Astrocyte (in vitro differentiated cells and primary cell): Measurements from ENCODE around the gene GPS2. TPM values are rescaled to one million over a fixed set of nuclear protein-coding genes. Genes with fewer than 3 reads are reported as not detected.

ENCODE experiments used
- DNase-seq: peaks from one replicate; pipeline ENCODE4 v3.0.0-alpha.2; 2010; ENCODE audit warnings: low read depth
- FAIRE-seq: peaks from 2 replicates; lab custom pipeline; 2011; peaks lifted over from hg19 to GRCh38; lab: Jason Lieb, UNC
- H2AFZ ChIP-seq: 2 replicates; pipeline ENCODE4 v1.6.0; 2012; ENCODE audit warnings: low read depth, low read length, inconsistent platforms
- H3K27ac ChIP-seq: 2 replicates; pipeline ENCODE4 v1.5.1; 2011; ENCODE audit warnings: low read depth, low read length, inconsistent platforms
- H3K27me3 ChIP-seq: 2 replicates; pipeline ENCODE4 v1.6.0; 2011; ENCODE audit warnings: low read length, inconsistent platforms; ENCODE audit not compliant: insufficient read depth
- H3K36me3 ChIP-seq: 2 replicates; pipeline ENCODE4 v1.5.1; 2011; ENCODE audit warnings: low read length, inconsistent platforms; ENCODE audit not compliant: insufficient read depth
- H3K4me1 ChIP-seq: 2 replicates; pipeline ENCODE4 v1.5.1; 2011; ENCODE audit warnings: low read length, inconsistent platforms; ENCODE audit not compliant: insufficient read depth
- H3K4me2 ChIP-seq: 2 replicates; pipeline ENCODE4 v1.6.0; 2012; ENCODE audit warnings: low read length, inconsistent platforms
- H3K4me3 ChIP-seq: 2 replicates; pipeline ENCODE4 v1.5.1; 2011; ENCODE audit warnings: low read depth, mild to moderate bottlenecking, low read length, inconsistent platforms; ENCODE audit not compliant: insufficient read depth
- H3K79me2 ChIP-seq: 2 replicates; pipeline ENCODE4 v1.6.0; 2012; ENCODE audit warnings: mild to moderate bottlenecking, low read length, inconsistent platforms; ENCODE audit not compliant: insufficient read depth
- H3K9ac ChIP-seq: 2 replicates; pipeline ENCODE4 v1.6.0; 2012; ENCODE audit warnings: mild to moderate bottlenecking, low read length, inconsistent platforms
- H3K9me3 ChIP-seq: 2 replicates; pipeline ENCODE4 v1.5.1; 2012; ENCODE audit warnings: low read depth, mild to moderate bottlenecking, low read length, inconsistent platforms; ENCODE audit not compliant: insufficient read depth
- H4K20me1 ChIP-seq: 2 replicates; pipeline ENCODE4 v1.6.0; 2012; ENCODE audit warnings: low read length, inconsistent platforms; ENCODE audit not compliant: insufficient read depth
- H3K27ac Mint-ChIP-seq: one replicate; pipeline ENCODE4 v1.8.0; 2021; ENCODE audit warnings: mild to moderate bottlenecking, mixed read lengths; ENCODE audit not compliant: unreplicated experiment
- H3K27me3 Mint-ChIP-seq: one replicate; pipeline ENCODE4 v1.8.0; 2021; ENCODE audit warnings: low read depth, mixed read lengths; ENCODE audit not compliant: unreplicated experiment
- H3K36me3 Mint-ChIP-seq: one replicate; pipeline ENCODE4 v1.8.0; 2021; ENCODE audit warnings: low read depth, mixed read lengths; ENCODE audit not compliant: unreplicated experiment
- H3K4me1 Mint-ChIP-seq: one replicate; pipeline ENCODE4 v1.8.0; 2021; ENCODE audit warnings: low read depth, mixed read lengths; ENCODE audit not compliant: unreplicated experiment
- H3K4me3 Mint-ChIP-seq: one replicate; pipeline ENCODE4 v1.8.0; 2021; ENCODE audit warnings: mild to moderate bottlenecking, moderate library complexity, mixed read lengths; ENCODE audit not compliant: unreplicated experiment
- H3K9me3 Mint-ChIP-seq: one replicate; pipeline ENCODE4 v1.8.0; 2021; ENCODE audit warnings: mild to moderate bottlenecking, mixed read lengths; ENCODE audit not compliant: unreplicated experiment
- EZH2 ChIP-seq: IDR thresholded peaks from 2 replicates; pipeline ENCODE4 v1.6.1; 2012; ENCODE audit warnings: mild to moderate bottlenecking, low read length, inconsistent platforms; ENCODE audit not compliant: insufficient read depth
- total RNA-seq: library from RNA; stranded (reverse); gene quantifications from 2 replicates; pipeline ENCODE4 v1.2.1, GENCODE V29; 2021
- TF ChIP-seq, protein P1 (sequence below): IDR thresholded peaks from 2 replicates; pipeline ENCODE4 v1.5.1; 2011; ENCODE audit warnings: low read depth, mild to moderate bottlenecking, inconsistent platforms, low read length, moderate library complexity; ENCODE audit not compliant: insufficient read depth

GPS2 gene
- total RNA-seq, 1 donor from 2014 or later, result 49.8 TPM

DNA sequence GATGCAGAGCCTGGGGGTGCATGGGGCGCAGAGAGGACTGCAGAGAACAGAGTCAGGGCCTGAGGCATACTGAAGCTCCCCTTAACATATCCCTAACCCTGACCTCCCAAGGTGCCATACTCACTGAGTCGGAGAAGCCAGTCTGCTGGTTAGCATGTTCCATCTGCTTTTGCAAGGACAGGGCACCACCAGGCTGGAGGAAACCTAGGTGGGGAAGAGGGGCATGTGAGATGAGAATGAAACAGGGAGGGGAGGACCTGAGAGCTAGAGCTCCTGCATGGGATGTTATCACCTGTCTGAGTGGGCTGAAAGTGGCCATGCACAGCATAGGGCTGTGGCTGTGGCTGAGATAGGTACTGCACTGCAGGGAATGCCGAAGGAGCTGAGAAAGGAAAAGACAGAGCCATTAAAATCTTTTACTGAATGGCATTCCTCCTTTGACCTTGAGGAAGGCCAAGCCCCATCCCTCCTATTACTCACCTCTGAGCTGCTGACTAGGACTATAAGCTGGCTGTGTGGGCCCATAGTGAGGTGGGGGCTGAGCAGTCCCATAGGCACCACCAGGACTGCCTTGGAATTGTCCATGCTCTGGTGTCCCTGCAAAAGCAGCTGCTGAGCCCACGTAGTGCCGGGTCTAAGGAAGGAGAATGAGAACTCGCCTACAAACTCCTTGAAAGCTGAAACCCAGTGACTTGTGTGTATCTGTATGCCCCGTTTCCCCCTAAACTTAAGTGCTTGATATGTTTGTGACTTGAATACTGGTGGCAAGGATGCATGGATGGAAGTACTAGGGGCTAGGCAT is 1.9 kb downstream of the GPS2 start:
- Histone ChIP-seq H3K36me3 (peaks cover 44% of the 10 kb centered on the region), H3K4me2 (peak overlapping the region; percentile 95), H3K9ac (no peak overlapping the region), H3K4me1 (peaks cover 35% of the 10 kb centered on the region), H3K27ac (peak overlapping the region; percentile 18), H2AFZ (no peak overlapping the region), H3K9me3 (no peaks in the 10 kb centered on the region), H3K4me3 (no peak overlapping the region), H3K27me3 (no peaks in the 10 kb centered on the region), H3K79me2 (peaks cover 57% of the 10 kb centered on the region), H4K20me1 (peaks cover 63% of the 10 kb centered on the region)
- Mint-ChIP-seq H3K27me3 (no peaks in the 10 kb centered on the region), H3K36me3 (peaks cover 26% of the 10 kb centered on the region), H3K27ac (peak overlapping the region; percentile 58), H3K4me3 (peak overlapping the region; percentile 94), H3K9me3 (no peaks in the 10 kb centered on the region), H3K4me1 (peaks cover 50% of the 10 kb centered on the region)
- DNase-seq (no peak), FAIRE-seq (no peak)
- TF ChIP-seq EZH2, result no peak
- TF ChIP-seq, protein P1, sequence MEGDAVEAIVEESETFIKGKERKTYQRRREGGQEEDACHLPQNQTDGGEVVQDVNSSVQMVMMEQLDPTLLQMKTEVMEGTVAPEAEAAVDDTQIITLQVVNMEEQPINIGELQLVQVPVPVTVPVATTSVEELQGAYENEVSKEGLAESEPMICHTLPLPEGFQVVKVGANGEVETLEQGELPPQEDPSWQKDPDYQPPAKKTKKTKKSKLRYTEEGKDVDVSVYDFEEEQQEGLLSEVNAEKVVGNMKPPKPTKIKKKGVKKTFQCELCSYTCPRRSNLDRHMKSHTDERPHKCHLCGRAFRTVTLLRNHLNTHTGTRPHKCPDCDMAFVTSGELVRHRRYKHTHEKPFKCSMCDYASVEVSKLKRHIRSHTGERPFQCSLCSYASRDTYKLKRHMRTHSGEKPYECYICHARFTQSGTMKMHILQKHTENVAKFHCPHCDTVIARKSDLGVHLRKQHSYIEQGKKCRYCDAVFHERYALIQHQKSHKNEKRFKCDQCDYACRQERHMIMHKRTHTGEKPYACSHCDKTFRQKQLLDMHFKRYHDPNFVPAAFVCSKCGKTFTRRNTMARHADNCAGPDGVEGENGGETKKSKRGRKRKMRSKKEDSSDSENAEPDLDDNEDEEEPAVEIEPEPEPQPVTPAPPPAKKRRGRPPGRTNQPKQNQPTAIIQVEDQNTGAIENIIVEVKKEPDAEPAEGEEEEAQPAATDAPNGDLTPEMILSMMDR, result peak; percentile 36

DNA sequence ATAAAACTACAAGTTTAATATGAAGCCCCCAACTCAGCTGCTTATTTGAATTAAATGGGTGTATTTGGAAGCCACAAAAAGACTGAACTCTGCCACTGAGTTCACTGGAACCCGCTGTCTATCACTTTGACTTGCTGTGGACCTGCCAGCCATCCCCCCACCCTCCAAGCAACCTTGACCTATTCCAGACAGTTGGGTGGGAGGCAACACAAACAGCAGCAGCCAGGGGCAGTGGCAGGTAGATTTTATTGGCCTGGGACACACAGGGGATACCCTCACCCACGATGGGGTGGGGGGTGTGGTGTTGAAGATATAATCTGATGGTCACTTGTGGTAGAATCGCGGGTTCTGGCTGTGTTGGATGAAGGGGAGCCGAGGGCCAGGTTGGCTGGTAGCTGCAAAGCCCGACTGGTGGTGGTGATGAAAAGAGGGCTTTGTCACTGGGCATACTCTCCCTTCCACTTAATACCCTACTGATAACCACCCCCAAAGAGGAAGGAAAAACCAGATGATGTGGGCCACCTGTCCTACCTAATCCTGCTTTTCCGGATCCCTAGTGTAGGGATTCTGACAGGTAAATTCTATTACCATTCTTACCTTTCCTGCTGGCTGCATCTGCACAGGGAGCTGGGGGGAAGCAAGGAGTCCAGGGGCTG is 2.6 kb downstream of the GPS2 start:
- TF ChIP-seq EZH2, result no peak
- TF ChIP-seq, protein P1, result no peak
- H3K9ac ChIP-seq, result no peak overlapping the region

More for the DNA sequence above, 2.6 kb downstream of the GPS2 start:
- Histone ChIP-seq H3K36me3 (peaks cover 44% of the 10 kb centered on the region), H3K27ac (no peak overlapping the region), H3K27me3 (no peaks in the 10 kb centered on the region), H3K4me1 (peaks cover 35% of the 10 kb centered on the region), H4K20me1 (peaks cover 66% of the 10 kb centered on the region), H3K9me3 (no peaks in the 10 kb centered on the region), H3K4me3 (no peak overlapping the region), H3K79me2 (peaks cover 64% of the 10 kb centered on the region), H3K4me2 (peak overlapping the region; percentile 95), H2AFZ (no peak overlapping the region)
- FAIRE-seq (no peak), DNase-seq (no peak)
- peak overlapping the region; percentile 78 for H3K4me3 Mint-ChIP-seq
- no peaks in the 10 kb centered on the region for H3K9me3 Mint-ChIP-seq
- H3K27me3 Mint-ChIP-seq, result no peaks in the 10 kb centered on the region
- peak overlapping the region; percentile 36 for H3K27ac Mint-ChIP-seq
- peaks cover 50% of the 10 kb centered on the region for H3K4me1 Mint-ChIP-seq
- peaks cover 23% of the 10 kb centered on the region for H3K36me3 Mint-ChIP-seq
